NT2/D1 (cell line): Measurements from ENCODE around the gene MLLT1.

Experiments used
- SUZ12 ChIP-seq: IDR thresholded peaks from 2 replicates; pipeline ENCODE4 v1.6.1; 2011; ENCODE audit not compliant: insufficient read length, insufficient read depth; ENCODE audit errors: extremely low read depth
- YY1 ChIP-seq: IDR thresholded peaks from 2 replicates; pipeline ENCODE4 v1.6.1; 2011; ENCODE audit not compliant: insufficient read length, insufficient read depth

DNA sequence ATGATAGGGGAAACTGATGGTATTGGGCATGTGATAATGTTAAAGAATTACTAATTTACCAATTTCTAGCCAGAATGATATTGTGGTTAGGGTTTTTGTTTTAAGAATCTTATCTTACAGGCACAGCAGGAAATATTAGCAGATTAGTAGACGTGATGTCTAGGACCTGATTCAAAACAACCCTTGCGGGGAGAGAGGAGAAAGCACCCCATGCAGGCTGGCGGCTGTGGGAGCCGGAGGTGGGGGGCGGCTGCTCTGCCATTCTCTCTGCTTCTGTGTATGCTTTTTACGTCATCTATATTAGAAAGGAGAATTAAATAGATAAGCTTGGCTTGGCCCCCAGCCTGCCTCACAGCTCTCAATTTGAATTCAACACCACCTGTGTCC, 41.5 kb downstream of the MLLT1 start:
- TF ChIP-seq YY1 (no peak), SUZ12 (no peak)
